ENCODE results near the gene TRPC6.
"Not testable (repeated sequence)": the region's sequence is repeated elsewhere in the genome, so short reads cannot be mapped to it uniquely, and the experiment has no call there.

Gene TRPC6

GRCh38 chr11:101521821-101522220, 62.0 kb downstream of the TRPC6 start:
- no peak for DNase-seq (ENCODE audit: low read depth)

GRCh38 chr11:101516546-101516945, 67.3 kb downstream of the TRPC6 start:
- DNase-seq (ENCODE audit: low read depth): no peak

GRCh38 chr11:101511065-101511464, 72.7 kb downstream of the TRPC6 start:
- DNase-seq (ENCODE audit: low read depth): no peak

GRCh38 chr11:101510591-101510990, 73.2 kb downstream of the TRPC6 start:
- no peak for DNase-seq (ENCODE audit: low read depth)

- no peak for DNase-seq (ENCODE audit: low read depth)
These were observed 73.9 kb downstream of the TRPC6 start for GRCh38 chr11:101509922-101510321.

GRCh38 chr11:101508370-101508769, 75.4 kb downstream of the TRPC6 start:
- DNase-seq (ENCODE audit: low read depth): no peak

GRCh38 chr11:101498891-101499290, 84.9 kb downstream of the TRPC6 start:
- DNase-seq (ENCODE audit: low read depth): no peak

- DNase-seq (ENCODE audit: low read depth): no peak
These were observed 86.5 kb downstream of the TRPC6 start for GRCh38 chr11:101497291-101497690.

GRCh38 chr11:101487775-101488174, 96.0 kb downstream of the TRPC6 start:
- DNase-seq (ENCODE audit: low read depth): peak; percentile 73

GRCh38 chr11:101482556-101483124, 101.2 kb downstream of the TRPC6 start:
- DNase-seq (ENCODE audit: low read depth): no peak

GRCh38 chr11:101478587-101479369, 105.0 kb downstream of the TRPC6 start:
- no peak for DNase-seq (ENCODE audit: low read depth)

GRCh38 chr11:101477926-101478325, 105.9 kb downstream of the TRPC6 start:
- DNase-seq (ENCODE audit: low read depth): no peak

GRCh38 chr11:101476191-101476590, 107.6 kb downstream of the TRPC6 start:
- DNase-seq (ENCODE audit: low read depth): no peak

- no peak for DNase-seq (ENCODE audit: low read depth)
These were observed 108.1 kb downstream of the TRPC6 start for GRCh38 chr11:101475699-101476098.

- no peak for DNase-seq (ENCODE audit: low read depth)
These were observed 109.1 kb downstream of the TRPC6 start for GRCh38 chr11:101474666-101475065.

GRCh38 chr11:101470881-101471520, 112.8 kb downstream of the TRPC6 start:
- no peak for DNase-seq (ENCODE audit: low read depth)

- peak; percentile 55 for DNase-seq (ENCODE audit: low read depth)
These were observed 113.4 kb downstream of the TRPC6 start for GRCh38 chr11:101470419-101470818.

GRCh38 chr11:101466352-101466751, 117.5 kb downstream of the TRPC6 start:
- DNase-seq (ENCODE audit: low read depth): peak; percentile 52

- not testable (repeated sequence) for DNase-seq (ENCODE audit: low read depth)
These were observed 119.4 kb downstream of the TRPC6 start for GRCh38 chr11:101464388-101464787.

GRCh38 chr11:101459020-101459419, 124.8 kb downstream of the TRPC6 start:
- no peak for DNase-seq (ENCODE audit: low read depth)

GRCh38 chr11:101458161-101458560, 125.6 kb downstream of the TRPC6 start:
- peak; percentile 61 for DNase-seq (ENCODE audit: low read depth)

GRCh38 chr11:101456812-101457211, 127.0 kb downstream of the TRPC6 start:
- DNase-seq (ENCODE audit: low read depth): no peak

GRCh38 chr11:101453682-101454081, 130.1 kb downstream of the TRPC6 start:
- no peak for DNase-seq (ENCODE audit: low read depth)
